ENCODE measurements around the gene TDRD9.
"Not testable (repeated sequence)": the region's sequence is repeated elsewhere in the genome, so short reads cannot be mapped to it uniquely, and the experiment has no call there.

TDRD9 gene

GRCh38 chr14:103923863-103924262, 4.4 kb upstream of the TDRD9 start:
- DNase-seq, result no peak

- no peak for DNase-seq
Observed at GRCh38 chr14:103925316-103925715, 2.9 kb upstream of the TDRD9 start.

- DNase-seq, result no peak
Observed at GRCh38 chr14:103927566-103927965, 690 bp upstream of the TDRD9 start.

- DNase-seq, result no peak
Observed at GRCh38 chr14:103930051-103930604, 1.9 kb downstream of the TDRD9 start.

GRCh38 chr14:103931422-103931821, 3.2 kb downstream of the TDRD9 start:
- DNase-seq, result no peak

GRCh38 chr14:103932791-103933490, 4.7 kb downstream of the TDRD9 start:
- DNase-seq, result no peak

GRCh38 chr14:103935102-103935501, 6.8 kb downstream of the TDRD9 start:
- DNase-seq, result no peak

- no peak for DNase-seq
Observed at GRCh38 chr14:103941462-103941861, 13.2 kb downstream of the TDRD9 start.

GRCh38 chr14:103941973-103942736, 13.9 kb downstream of the TDRD9 start, which contains the start of gene RD3L:
RD3L (minus strand) TSS chr14:103942529; CDS start chr14:103941695, 834 bp downstream.
- DNase-seq, result no peak

- no peak for DNase-seq
Observed at GRCh38 chr14:103943673-103944072, 15.4 kb downstream of the TDRD9 start.

GRCh38 chr14:103946975-103947374, 18.7 kb downstream of the TDRD9 start:
- DNase-seq, result no peak

- no peak for DNase-seq
Observed at GRCh38 chr14:103948442-103948841, 20.2 kb downstream of the TDRD9 start.

GRCh38 chr14:103949131-103949790, 21.0 kb downstream of the TDRD9 start:
- DNase-seq, result no peak

- no peak for DNase-seq
Observed at GRCh38 chr14:103960457-103961055, 32.3 kb downstream of the TDRD9 start.

- no peak for DNase-seq
Observed at GRCh38 chr14:103961928-103962578, 33.8 kb downstream of the TDRD9 start.

GRCh38 chr14:103966631-103967030, 38.4 kb downstream of the TDRD9 start:
- DNase-seq, result no peak

GRCh38 chr14:103969961-103970360, 41.7 kb downstream of the TDRD9 start:
- no peak for DNase-seq

GRCh38 chr14:103973354-103973753, 45.1 kb downstream of the TDRD9 start:
- DNase-seq, result no peak

GRCh38 chr14:103974575-103974974, 46.3 kb downstream of the TDRD9 start:
- DNase-seq, result no peak

GRCh38 chr14:103980623-103981238, 52.5 kb downstream of the TDRD9 start:
- not testable (repeated sequence) for DNase-seq

- DNase-seq, result no peak
Observed at GRCh38 chr14:103984196-103984595, 55.9 kb downstream of the TDRD9 start.

- no peak for DNase-seq
Observed at GRCh38 chr14:103989034-103989433, 60.8 kb downstream of the TDRD9 start.
